PC-9 (cell line): ENCODE measurements around the gene ELL2.

Experiments
- EZH2 ChIP-seq: fragments of 200-600 bp; sonication (generic); IDR thresholded peaks from 2 replicates; pipeline ENCODE4 v1.8.0; 2017; ENCODE audit warnings: antibody characterized with exemption, low read depth
- TF ChIP-seq, protein P1 (sequence below): fragments of 200-600 bp; sonication (generic); conservative IDR thresholded peaks from 2 replicates; pipeline ENCODE4 v1.6.1; 2017; ENCODE audit warnings: mixed run types, antibody characterized with exemption, mild to moderate bottlenecking, moderate library complexity

DNA sequence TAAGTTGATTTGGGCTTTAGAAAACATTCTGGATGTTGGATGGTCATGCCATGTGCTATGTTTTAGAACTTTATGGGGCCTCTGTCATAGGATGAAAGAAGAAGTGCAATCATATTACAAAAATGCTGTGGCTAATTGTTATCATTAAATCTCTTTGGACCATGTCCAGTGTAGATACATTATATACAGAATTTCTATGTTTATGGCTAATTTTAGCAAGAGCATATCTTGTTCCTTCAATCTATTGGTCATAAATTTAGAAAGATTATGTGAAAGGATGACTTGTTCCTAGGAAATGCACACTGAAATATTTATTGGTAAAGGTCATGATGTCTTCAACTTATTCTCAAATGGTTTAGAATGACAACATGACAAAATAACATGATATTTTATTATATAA is 42.4 kb upstream of the ELL2 start:
- TF ChIP-seq, protein P1, sequence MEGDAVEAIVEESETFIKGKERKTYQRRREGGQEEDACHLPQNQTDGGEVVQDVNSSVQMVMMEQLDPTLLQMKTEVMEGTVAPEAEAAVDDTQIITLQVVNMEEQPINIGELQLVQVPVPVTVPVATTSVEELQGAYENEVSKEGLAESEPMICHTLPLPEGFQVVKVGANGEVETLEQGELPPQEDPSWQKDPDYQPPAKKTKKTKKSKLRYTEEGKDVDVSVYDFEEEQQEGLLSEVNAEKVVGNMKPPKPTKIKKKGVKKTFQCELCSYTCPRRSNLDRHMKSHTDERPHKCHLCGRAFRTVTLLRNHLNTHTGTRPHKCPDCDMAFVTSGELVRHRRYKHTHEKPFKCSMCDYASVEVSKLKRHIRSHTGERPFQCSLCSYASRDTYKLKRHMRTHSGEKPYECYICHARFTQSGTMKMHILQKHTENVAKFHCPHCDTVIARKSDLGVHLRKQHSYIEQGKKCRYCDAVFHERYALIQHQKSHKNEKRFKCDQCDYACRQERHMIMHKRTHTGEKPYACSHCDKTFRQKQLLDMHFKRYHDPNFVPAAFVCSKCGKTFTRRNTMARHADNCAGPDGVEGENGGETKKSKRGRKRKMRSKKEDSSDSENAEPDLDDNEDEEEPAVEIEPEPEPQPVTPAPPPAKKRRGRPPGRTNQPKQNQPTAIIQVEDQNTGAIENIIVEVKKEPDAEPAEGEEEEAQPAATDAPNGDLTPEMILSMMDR, result no peak
- TF ChIP-seq EZH2, result no peak
